Measurements from ENCODE around the gene ACP7.

ACP7 gene

DNA sequence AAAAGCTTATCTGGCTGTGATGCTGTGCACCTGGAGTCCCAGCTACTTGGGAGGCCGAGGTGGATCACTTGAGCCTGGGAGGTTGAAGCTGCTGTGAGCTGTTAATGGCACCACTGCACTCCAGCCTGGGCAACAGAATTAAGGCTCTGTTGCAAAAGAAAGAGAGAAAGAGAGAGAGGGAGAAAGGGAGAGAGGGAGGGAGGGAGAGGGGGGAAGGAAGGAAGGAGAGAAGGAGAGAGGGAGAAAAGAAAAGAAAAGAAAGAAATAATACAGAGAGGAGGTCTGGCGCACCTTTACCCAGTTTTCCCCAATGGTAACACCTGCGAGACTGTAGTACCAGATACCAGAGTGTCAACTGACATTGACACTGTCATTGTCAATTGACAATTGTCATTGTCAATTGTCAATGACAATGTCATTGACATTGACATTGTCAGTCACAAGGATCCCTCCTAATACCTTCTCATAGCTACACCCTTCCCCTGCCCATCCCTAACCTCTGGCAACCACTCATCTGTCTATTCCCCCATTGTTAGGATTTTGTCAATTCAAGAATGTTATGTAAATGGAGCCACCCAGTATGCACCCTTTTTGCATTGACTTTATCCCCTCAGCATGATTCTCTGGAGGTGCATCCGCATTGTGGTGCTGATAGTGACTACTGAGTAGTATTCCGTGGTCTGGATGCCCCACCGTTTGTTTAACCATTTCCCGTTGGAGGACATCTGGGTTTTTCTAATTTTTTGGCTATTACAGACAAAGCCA lies 62.7 kb downstream of the ACP7 start:
- Histone ChIP-seq H3F3A (ENCODE audit: insufficient read depth, low read length) (no peaks in the 10 kb centered on the region), H4K20me1 (ENCODE audit: insufficient read depth, low read length) (no peaks in the 10 kb centered on the region), H3K9me2 (replicated peaks; ENCODE audit: insufficient read depth, low read length) (no peaks in the 10 kb centered on the region), H3K4me1 (ENCODE audit: low read length) (no peaks in the 10 kb centered on the region), H3K9me3 (replicated peaks; ENCODE audit: insufficient read depth, low read length) (no peaks in the 10 kb centered on the region), H3K4me2 (ENCODE audit: low read depth, low read length) (no peak overlapping the region), H3K36me3 (replicated peaks; ENCODE audit: insufficient read depth, low read length) (no peaks in the 10 kb centered on the region), H3K27ac (ENCODE audit: low read length) (no peak overlapping the region), H3K4me3 (ENCODE audit: low read length) (no peak overlapping the region), H3K27me3 (replicated peaks; ENCODE audit: insufficient read depth, low read length) (no peaks in the 10 kb centered on the region), H3K9ac (ENCODE audit: low read length) (no peak overlapping the region), H2AFZ (ENCODE audit: low read length) (no peak overlapping the region), H3K79me2 (ENCODE audit: low read length) (peaks cover 32% of the 10 kb centered on the region)
- DNase-seq = no peak
- TF ChIP-seq, protein P1, sequence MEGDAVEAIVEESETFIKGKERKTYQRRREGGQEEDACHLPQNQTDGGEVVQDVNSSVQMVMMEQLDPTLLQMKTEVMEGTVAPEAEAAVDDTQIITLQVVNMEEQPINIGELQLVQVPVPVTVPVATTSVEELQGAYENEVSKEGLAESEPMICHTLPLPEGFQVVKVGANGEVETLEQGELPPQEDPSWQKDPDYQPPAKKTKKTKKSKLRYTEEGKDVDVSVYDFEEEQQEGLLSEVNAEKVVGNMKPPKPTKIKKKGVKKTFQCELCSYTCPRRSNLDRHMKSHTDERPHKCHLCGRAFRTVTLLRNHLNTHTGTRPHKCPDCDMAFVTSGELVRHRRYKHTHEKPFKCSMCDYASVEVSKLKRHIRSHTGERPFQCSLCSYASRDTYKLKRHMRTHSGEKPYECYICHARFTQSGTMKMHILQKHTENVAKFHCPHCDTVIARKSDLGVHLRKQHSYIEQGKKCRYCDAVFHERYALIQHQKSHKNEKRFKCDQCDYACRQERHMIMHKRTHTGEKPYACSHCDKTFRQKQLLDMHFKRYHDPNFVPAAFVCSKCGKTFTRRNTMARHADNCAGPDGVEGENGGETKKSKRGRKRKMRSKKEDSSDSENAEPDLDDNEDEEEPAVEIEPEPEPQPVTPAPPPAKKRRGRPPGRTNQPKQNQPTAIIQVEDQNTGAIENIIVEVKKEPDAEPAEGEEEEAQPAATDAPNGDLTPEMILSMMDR (IDR thresholded peaks at IDR 0.05; ENCODE audit: low read length) = no peak
- TF ChIP-seq EZH2 (optimal IDR thresholded peaks at IDR 0.05; ENCODE audit: low read depth, low read length) = no peak

DNA sequence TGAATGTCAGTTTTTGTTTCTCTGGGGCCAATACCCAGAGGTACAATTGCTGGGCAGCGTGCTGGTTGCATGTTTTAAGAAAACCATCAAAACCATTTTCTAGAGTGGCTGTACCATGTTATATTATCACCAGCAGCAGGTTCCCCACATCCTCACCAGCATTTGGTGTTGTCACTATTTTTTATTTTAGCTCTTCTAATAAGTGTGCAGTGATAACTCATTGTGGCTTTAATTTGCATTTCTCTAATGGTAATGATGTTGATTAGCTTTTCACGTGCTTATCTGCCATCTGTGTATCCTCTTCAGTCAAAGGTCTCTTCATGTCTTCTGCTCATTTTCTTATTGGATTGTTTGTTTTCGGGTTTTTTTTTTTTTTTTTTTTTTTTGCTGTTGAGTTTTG lies 63.3 kb downstream of the ACP7 start:
- Histone ChIP-seq H3K27ac (ENCODE audit: low read length) (no peak overlapping the region), H2AFZ (ENCODE audit: low read length) (no peak overlapping the region), H4K20me1 (ENCODE audit: insufficient read depth, low read length) (no peaks in the 10 kb centered on the region), H3K79me2 (ENCODE audit: low read length) (peaks cover 27% of the 10 kb centered on the region), H3F3A (ENCODE audit: insufficient read depth, low read length) (no peaks in the 10 kb centered on the region), H3K9me2 (replicated peaks; ENCODE audit: insufficient read depth, low read length) (no peaks in the 10 kb centered on the region), H3K4me1 (ENCODE audit: low read length) (no peaks in the 10 kb centered on the region), H3K36me3 (replicated peaks; ENCODE audit: insufficient read depth, low read length) (no peaks in the 10 kb centered on the region), H3K9ac (ENCODE audit: low read length) (no peak overlapping the region), H3K27me3 (replicated peaks; ENCODE audit: insufficient read depth, low read length) (no peaks in the 10 kb centered on the region), H3K4me3 (ENCODE audit: low read length) (no peak overlapping the region), H3K9me3 (replicated peaks; ENCODE audit: insufficient read depth, low read length) (no peaks in the 10 kb centered on the region), H3K4me2 (ENCODE audit: low read depth, low read length) (no peak overlapping the region)
- no peak for DNase-seq
- TF ChIP-seq, protein P1 (IDR thresholded peaks at IDR 0.05; ENCODE audit: low read length) = no peak
- no peak for TF ChIP-seq EZH2 (optimal IDR thresholded peaks at IDR 0.05; ENCODE audit: low read depth, low read length)
- TF ChIP-seq EZH2phosphoT487 (IDR thresholded peaks at IDR 0.05; ENCODE audit: low read length) = no peak

- no peak overlapping the region for H2AFZ ChIP-seq (ENCODE audit: low read length)
- no peak overlapping the region for H3K4me2 ChIP-seq (ENCODE audit: low read depth, low read length)
- H3K79me2 ChIP-seq (ENCODE audit: low read length) = peaks cover 21% of the 10 kb centered on the region
- no peak overlapping the region for H3K9ac ChIP-seq (ENCODE audit: low read length)
- H3K27me3 ChIP-seq (replicated peaks; ENCODE audit: insufficient read depth, low read length) = no peaks in the 10 kb centered on the region
- H3K9me2 ChIP-seq (replicated peaks; ENCODE audit: insufficient read depth, low read length) = no peaks in the 10 kb centered on the region
- no peak overlapping the region for H3K27ac ChIP-seq (ENCODE audit: low read length)
- no peaks in the 10 kb centered on the region for H3K9me3 ChIP-seq (replicated peaks; ENCODE audit: insufficient read depth, low read length)
- TF ChIP-seq EZH2 (optimal IDR thresholded peaks at IDR 0.05; ENCODE audit: low read depth, low read length) = no peak
- TF ChIP-seq, protein P1 (IDR thresholded peaks at IDR 0.05; ENCODE audit: low read length) = no peak
- TF ChIP-seq EZH2phosphoT487 (IDR thresholded peaks at IDR 0.05; ENCODE audit: low read length) = no peak
- no peaks in the 10 kb centered on the region for H3K4me1 ChIP-seq (ENCODE audit: low read length)
- H3K36me3 ChIP-seq (replicated peaks; ENCODE audit: insufficient read depth, low read length) = no peaks in the 10 kb centered on the region
- no peak for DNase-seq
- no peaks in the 10 kb centered on the region for H3F3A ChIP-seq (ENCODE audit: insufficient read depth, low read length)
- H4K20me1 ChIP-seq (ENCODE audit: insufficient read depth, low read length) = no peaks in the 10 kb centered on the region
- H3K4me3 ChIP-seq (ENCODE audit: low read length) = no peak overlapping the region
Measured at GRCh38 chr19:39148939-39149529, 64.9 kb downstream of the ACP7 start.
